GM10266 (cell line): Measurements from ENCODE around the gene SH2D3A.

Experiments
- DNase-seq: peaks from one replicate; pipeline ENCODE4 v3.0.0; 2012; ENCODE audit errors: extremely low spot score
- TF ChIP-seq, protein P1 (sequence below): IDR thresholded peaks from 2 replicates; pipeline ENCODE4 v1.5.1; 2012; ENCODE audit warnings: mild to moderate bottlenecking, low read depth; ENCODE audit not compliant: control insufficient read depth, insufficient read depth; ENCODE audit errors: missing control alignments

The SH2D3A gene

DNA sequence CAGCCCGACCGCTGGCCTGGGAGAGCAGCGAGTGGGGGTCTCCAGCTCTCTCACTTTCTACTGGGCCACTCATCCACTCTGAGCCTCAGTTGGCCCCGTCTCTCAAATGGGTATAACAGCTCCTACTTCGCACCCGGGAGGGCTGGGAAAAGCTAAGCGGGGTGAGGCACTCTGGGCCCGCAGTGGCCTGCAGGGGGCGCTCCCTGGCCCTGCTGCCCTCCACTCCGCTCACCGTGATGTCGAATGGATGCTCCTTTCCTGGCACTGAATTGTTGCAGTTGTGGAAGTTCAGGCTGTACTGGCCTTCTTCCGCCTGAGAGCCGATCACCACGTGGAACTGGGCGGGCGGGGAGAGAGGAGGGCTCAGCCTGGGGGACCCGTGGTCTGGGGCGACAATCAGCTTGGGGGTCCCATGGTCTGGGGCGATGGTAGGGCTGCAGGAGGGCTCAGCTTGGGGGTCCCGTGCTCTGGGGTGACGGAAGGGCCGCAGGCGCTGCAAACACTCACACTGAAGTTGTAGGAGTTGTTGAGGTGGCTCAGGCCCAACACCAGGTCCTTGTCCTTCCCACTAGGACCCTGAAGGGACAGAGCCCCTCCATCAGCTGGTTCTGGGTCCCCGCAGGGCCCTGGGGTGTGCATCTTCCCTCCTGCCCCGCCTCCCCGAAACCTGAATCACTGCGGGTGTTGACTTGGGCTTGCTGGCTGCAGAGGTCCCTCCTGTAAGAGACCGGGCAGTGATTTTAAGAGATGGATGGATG, 33.7 kb downstream of the SH2D3A start:
- TF ChIP-seq, protein P1, sequence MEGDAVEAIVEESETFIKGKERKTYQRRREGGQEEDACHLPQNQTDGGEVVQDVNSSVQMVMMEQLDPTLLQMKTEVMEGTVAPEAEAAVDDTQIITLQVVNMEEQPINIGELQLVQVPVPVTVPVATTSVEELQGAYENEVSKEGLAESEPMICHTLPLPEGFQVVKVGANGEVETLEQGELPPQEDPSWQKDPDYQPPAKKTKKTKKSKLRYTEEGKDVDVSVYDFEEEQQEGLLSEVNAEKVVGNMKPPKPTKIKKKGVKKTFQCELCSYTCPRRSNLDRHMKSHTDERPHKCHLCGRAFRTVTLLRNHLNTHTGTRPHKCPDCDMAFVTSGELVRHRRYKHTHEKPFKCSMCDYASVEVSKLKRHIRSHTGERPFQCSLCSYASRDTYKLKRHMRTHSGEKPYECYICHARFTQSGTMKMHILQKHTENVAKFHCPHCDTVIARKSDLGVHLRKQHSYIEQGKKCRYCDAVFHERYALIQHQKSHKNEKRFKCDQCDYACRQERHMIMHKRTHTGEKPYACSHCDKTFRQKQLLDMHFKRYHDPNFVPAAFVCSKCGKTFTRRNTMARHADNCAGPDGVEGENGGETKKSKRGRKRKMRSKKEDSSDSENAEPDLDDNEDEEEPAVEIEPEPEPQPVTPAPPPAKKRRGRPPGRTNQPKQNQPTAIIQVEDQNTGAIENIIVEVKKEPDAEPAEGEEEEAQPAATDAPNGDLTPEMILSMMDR: peak; percentile 32
- DNase-seq: no peak

- DNase-seq: no peak
- TF ChIP-seq, protein P1: no peak
Measured at GRCh38 chr19:6732803-6733337, 34.4 kb downstream of the SH2D3A start.

DNA sequence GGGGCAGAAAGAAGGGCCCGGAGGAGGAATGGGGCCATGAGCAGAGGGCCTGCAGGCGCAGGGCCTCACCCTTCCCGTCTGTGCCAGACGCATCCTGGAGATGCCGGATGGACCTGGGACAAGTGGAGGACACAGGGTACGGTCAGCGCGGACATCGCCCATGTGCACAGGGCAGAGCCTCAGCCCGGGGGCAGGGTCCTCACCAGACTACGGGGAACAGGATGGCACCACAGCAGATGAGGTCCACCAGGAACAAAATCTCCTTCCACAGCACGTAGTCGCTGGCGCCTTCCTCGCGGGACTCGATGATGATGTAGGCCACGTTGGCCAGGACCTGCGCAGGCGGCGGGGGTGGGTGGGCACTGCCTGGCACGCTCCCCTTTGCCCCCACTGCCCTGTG, 35.4 kb downstream of the SH2D3A start:
- TF ChIP-seq, protein P1: no peak
- DNase-seq: no peak

GRCh38 chr19:6730941-6731670, 36.1 kb downstream of the SH2D3A start:
- TF ChIP-seq, protein P1: no peak
- DNase-seq: no peak

- TF ChIP-seq, protein P1: no peak
- no peak for DNase-seq
Measured at GRCh38 chr19:6730153-6730804, 37.0 kb downstream of the SH2D3A start.

GRCh38 chr19:6729573-6730152, 37.6 kb downstream of the SH2D3A start:
- TF ChIP-seq, protein P1: no peak
- DNase-seq: no peak
